NOMO-1 treated with DMSO at 0.1 percent for 48 hours (cell line): ENCODE measurements around the gene CSRNP3.
"Not testable (repeated sequence)": the region's sequence is repeated elsewhere in the genome, so short reads cannot be mapped to it uniquely, and the experiment has no call there.

Source experiments
- DNase-seq: peaks from one replicate; lab custom pipeline; 2025; ENCODE audit not compliant: unreplicated experiment; lab: John Stamatoyannopoulos, UW

CSRNP3 gene

DNA sequence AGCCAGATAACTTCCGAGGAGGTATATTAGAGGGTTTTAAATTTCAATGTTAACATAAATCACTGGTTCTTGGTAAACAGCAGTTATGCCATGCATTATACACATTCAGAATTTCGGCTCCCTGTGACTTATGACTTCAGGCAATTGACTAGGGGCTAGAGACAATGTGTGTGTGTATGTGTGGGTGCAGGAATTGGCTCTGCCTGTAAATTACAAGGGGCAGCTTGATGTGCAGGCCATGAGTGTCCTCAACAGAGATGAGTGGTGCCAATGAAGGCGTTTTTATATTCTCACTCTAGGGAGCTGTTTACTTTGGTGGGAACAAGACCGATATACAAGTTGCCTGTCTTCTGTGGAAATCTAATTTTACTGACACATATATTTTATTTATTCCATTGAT, 161.6 kb downstream of the CSRNP3 start:
- no peak for DNase-seq

DNA sequence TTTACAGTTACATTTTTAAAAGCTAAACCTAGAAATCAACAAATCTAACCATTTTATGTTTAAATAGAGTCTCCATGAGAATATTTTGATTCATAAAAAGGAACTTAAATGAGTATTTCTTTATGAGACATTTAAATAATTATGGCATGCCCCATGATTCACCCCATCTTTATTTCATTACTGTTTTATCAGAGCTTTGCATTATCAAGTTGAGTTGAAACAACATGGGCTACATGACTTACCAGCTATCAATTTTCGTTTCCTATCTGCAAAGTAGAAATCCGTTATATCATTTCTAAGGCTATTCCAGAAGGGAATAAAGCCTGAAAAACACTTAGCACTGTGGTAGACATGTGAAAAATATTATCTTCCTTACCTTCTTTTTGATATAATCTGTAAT, 163.1 kb downstream of the CSRNP3 start:
- no peak for DNase-seq

DNA sequence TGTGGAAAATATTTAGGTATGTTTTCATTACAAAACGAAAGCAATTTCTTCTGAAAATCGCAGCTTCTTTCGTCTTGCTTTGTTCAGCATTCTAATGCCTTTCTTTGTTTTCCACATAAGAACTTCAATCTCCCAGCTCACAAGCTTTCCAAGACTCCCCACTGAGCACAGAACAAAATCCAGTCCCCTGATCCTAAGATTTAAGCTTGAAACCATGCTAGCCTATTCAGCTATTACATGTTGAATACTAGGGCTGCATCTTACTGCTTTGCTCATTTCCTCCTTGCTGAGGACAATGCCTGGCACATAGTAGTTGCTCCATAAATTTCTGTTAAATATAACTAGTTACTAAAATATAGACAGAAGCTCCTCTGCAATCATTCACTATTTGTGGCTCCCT, 163.9 kb downstream of the CSRNP3 start:
- DNase-seq, result no peak

DNA sequence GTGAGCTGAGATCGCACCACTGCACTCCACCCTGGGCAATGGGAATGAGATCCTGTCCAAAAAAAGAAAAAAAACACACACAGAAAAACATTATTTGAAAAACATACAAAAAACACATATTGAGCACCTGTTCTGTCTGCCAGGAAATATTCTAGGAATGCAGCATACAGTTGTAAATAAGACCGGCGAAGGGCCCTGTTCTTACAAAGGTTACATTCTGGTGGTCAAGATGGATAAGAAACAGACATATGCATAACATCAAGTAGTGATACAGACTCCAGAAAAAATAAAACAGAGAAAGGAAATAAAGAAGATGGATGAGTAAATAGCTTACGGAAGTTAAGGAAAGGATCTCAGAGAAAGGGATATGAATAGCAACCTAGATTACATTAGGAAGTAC, 164.8 kb downstream of the CSRNP3 start:
- no peak for DNase-seq

DNA sequence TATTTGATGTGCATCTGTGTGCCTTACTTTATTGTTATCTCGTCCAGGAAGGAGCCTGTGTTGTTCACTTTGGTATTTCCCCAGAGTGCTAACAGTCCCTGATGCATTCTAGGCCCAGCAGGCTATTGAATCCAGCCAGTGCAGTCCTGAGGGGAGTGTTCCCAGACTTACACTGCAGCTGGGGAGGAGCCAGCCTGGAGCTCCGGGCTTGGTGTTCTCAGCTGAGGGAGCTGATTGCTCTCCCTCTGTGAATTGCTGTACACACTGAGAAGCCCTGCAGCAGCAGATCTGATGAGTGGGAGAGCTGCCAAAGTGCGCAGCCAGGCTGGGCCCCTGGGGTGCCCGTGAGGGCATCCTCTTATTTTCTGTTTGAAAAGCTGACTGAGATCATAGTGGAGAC, 165.4 kb downstream of the CSRNP3 start:
- no peak for DNase-seq

DNA sequence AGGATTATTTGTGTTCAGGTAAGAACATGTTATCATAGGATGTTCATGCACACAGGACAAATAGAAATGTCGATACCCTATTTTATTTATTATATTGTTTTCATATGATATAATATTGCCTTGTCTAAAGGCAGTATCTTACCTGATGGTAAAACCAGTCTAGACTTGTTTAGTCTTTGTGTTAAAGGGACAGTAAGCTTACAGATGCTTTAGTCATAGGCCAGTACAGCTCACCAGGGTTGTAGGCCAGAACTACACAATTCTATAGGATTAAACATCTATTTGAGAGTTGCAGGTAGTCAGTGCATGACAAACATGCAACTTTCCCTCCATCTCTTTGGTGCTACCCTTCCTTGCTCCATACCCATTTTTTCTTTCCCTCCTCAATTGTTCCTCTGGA, 166.0 kb downstream of the CSRNP3 start:
- no peak for DNase-seq

DNA sequence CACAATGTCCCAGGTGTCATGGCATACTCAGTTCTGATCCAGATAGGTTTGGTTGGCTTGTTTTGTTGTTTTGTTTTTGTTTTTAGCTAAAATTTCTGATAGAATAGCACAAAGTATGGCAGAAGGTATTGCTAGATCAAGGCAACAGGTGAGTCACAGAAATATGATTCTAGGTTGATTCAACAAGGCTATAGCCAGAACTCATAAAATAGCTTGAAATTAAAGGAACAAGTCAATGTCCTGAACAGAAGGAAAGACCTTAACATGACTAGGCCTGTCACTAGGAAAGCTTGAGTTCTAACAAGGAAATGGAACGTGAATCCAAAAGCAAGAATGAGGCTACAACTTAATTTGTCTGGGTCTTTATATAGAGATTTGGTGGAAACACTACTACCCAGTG, 167.5 kb downstream of the CSRNP3 start:
- no peak for DNase-seq

DNA sequence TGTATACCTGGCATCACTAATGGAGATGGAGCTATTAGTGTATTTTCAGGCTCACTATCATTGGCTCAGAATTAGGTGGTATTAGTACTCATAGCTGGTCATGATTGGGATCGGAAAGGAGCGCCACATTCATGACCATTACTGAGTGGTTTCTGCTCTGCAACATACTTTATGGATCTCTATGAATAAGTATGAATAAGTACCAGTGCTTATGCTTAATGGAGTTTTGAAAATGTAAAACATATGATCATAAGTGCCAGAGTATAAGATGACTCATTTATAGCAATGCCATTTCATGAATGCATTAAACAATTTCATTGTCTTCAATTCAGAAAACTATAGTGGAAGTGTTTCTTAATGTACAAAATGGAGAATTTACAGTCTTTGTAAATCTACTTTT, 167.9 kb downstream of the CSRNP3 start:
- no peak for DNase-seq

DNA sequence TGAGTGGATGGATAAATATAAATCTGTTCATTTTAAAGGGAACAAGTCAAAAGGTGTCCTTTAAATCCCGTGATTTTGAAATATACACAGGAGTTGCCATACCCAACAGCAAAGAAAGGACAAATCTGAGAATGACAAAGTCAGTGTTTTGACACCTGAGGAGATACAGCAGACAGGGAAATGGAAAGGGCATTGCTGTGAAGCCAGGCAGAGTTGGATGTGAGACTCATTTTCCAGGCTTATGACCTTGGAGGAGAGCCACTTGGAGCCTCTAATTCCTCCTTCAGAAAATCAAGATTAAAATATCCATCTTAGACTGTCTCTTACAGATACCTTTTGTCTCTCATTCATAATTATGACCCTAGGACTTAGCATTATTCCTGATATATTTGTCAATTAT, 170.0 kb downstream of the CSRNP3 start:
- no peak for DNase-seq

DNA sequence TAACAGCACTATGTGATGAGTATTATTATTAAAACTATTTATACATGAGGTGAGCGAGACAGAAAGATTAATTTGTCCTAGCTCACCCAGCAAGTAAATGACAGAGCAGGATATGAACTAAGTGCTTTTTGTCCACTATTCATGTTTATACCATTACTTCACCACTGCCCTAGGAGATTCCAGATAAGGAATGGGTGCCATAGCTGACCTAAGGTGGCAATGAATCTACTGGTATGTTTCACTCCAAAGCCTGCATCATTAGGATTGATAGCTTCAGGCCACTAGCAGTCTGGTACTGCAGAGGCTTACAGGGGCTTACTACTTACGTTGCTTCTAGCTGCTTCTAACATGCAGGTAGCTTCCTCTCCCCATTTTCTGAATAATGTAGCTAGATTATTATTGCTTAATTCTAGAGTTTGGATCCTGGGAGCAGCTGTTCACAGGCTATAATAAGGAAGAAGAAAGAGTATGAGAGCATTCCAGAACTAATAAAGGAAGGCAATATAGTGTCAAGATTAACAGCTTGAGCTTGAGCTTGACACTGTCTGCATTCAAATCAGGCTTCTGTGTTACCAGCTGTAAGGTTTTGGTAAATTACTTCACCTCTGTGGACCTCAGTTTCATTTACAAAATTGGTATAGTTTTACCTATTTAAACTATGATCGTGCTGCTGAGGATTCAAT, 170.9 kb downstream of the CSRNP3 start:
- DNase-seq, result no peak

DNA sequence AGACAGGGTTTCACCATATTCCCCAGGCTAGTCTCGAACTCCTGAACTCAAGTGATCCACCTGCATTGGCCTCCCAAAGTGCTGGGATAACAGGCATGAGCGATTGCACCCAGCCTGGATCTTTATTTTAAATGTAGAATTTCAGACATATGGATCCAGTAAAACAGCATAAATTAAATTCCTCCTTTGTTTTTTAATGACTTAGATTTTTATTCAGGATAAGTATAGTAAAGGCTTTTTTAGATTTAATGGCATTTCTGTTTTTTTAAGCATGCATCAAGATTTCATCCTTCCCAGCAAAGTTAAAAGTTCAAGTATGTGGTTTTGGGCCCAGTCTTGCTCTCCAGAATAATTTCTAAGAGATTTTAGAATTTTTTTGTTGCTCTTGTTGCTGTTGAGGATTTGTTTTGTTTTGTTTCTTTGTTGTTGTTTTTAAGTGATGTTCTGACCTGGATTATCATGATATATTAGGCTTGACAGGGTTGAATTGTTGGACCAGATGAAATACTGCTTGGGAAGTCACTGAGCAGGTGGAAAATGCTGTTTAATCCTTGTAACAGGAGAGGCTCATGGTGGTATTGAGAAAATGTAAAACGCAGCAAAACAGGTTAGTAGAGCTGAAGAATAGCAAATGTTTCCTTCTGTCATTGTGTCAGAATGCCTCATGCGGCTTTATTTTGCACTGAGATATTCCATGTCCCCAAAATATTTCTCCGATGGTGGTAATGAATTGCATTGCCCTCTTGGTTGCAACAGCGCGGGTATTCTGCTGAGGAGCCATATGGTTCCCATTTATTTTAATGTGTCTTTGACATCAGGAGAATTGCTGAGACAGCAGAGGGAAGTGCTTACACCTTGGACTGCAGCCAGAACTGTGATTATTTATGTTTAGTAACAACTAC, 176.7 kb downstream of the CSRNP3 start:
- DNase-seq, result no peak

DNA sequence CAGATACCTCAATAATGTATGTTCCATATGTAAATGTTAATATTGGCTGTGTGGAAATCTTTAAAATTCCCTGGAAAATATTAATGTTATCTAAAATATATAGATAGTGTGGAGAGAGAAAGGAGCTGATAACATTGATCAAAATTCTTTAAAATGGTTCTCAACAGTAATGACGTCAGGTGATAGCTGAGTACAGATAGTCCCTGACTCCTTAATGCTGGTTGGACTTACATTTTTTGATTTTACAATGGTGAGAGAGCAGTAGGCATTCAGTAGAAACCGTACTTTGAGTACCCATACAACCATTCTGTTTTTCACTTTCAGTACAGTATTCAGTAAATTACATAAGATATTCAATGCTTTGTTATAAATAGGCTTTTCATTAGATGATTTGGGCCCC, 177.9 kb downstream of the CSRNP3 start:
- DNase-seq, result no peak

DNA sequence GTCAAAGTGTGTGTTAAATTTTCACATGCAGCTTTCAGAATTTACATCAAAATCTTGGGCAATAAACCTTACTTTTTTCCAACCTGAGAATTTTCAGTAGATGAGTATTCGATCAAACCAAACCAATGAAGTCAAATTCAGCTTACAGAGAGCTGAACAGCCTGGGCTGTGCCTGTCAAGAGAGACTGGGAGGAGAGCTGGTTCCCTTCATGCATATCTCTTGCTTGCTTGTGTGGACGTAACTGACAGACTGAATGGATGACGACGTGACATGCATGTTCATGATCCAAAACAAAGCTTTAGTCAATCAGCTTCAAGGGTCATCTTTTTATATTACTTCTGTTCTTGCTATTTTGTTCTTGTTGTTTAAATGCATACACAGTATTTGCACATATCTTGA, 179.3 kb downstream of the CSRNP3 start:
- DNase-seq, result no peak

DNA sequence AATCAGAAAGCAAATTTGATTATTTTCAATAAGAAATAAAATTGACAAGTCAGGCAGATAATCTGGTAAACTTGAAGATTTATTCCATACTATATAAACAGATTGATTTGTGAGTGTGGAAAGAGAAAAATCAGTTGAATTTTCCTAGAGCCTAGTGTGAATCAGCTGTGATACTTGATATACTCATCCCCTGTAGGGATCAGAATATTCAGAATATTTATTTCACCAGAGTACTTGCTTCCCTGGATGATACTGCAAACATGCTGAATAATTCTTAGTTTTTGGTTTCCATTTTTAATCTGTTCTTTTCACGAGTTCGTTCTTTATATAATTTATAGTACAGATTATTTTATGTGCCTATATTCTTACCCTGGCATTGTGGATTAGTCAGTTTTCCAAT, 181.7 kb downstream of the CSRNP3 start:
- no peak for DNase-seq

DNA sequence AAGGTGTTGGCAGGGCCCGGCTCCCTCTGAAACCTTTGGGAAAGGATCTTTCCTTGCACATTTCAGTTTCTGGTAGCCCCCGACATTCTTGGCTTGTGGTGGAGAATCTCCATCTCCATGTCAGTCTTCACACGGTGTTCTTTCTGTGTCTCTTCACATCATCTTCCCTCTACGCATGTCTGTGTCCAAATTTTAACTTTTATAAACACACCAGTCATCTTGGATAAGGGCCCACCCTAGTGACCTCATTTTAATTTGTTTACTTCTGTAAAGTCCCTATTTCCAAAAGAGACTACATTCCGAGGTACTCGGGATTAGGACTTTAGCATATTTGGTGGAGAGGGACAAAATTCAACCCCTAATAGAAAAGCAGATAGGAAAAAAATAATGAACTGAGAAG, 186.2 kb downstream of the CSRNP3 start:
- no peak for DNase-seq

DNA sequence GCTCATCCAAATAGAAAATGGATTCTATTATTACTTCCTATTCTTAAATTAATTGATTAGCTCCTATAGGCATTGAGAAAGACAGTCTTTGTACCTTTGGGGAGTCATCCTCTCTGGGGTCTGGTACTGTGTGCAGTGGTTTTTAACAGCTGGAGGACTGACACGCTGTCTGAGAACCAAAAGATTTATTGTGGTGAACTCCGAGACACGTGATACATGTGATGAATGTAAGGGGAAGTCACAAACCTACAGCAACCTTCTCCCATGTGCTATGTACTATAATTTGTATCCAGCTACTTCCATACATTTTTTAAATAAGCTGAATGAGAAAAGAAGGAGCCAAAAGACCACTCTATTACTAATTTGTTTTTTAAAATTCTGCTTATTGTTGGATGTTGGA, 190.9 kb downstream of the CSRNP3 start:
- no peak for DNase-seq

DNA sequence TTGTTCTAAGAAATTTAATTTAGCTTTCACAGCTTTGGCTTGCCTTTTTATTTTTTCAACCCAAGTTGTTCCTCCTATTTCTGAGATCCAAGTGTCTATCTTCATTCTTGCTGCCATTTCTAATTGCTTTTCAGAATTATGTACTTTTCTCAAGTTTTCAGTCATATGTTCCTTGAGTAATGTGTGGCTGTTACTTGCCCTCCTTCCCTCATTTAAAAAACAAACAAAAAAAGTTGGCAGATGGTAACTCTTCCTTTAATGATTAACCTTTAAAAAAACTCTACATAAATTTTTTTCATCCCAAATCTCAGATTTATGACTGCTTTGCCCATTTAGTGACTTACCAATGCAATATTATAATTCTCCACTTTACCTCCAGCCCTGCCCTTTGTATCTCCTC, 193.2 kb downstream of the CSRNP3 start:
- no peak for DNase-seq

DNA sequence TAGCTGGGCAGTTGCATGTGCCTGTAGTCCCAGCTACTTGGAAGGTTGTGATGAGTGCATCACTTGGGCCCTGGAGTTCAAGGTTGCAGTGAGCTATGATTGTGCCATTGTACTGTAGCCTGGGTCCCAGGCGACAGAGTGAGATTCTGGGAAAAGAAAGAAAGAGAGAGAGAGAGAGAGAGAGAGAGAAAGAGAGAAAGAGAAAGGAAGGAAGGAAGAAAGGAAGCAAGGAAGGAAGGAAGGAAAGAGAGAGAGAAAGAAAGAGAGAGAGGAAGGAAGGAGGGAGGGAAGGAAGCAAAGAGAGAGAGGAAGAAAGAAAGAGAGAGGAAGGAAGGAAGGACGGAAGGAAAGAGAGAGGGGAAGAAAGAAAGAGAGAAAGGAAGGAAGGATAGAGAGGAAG, 196.1 kb downstream of the CSRNP3 start:
- DNase-seq, result no peak

DNA sequence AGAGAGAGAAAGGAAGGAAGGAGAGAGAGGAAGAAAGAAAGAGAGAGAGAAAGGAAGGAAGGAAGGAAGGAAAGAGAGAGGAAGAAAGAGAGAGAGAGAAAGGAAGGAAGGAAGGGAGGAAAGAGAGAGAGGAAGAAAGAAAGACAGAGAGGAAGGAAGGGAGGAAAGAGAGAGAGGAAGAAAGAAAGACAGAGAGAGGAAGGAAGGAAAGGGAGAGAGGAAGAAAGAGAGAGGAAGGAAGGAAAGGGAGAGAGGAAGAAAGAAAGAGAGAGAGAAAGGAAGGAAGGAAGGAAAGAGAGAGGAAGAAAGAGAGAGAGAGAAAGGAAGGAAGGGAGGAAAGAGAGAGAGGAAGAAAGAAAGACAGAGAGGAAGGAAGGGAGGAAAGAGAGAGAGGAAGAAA, 196.6 kb downstream of the CSRNP3 start:
- DNase-seq, result not testable (repeated sequence)

DNA sequence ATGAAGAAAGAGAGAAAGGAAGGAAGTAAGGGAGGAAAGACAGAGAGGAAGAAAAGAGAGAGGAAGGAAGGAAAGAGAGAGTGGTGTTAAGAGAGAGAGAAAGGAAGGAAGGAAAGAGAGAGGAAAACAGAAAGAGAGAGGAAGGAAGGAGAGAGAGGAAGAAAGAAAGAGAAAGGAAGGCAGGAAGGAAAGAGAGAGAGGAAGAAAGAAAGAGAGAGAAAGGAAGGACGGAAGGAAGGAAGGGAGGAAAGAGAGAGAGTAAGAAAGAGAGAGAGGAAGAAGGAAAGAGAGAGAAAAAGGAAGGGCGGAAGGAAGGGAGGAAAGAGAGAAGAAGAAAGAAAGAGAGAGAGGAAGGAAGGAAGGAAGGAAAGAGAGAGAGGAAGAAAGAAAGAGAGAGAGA, 197.1 kb downstream of the CSRNP3 start:
- DNase-seq, result no peak

DNA sequence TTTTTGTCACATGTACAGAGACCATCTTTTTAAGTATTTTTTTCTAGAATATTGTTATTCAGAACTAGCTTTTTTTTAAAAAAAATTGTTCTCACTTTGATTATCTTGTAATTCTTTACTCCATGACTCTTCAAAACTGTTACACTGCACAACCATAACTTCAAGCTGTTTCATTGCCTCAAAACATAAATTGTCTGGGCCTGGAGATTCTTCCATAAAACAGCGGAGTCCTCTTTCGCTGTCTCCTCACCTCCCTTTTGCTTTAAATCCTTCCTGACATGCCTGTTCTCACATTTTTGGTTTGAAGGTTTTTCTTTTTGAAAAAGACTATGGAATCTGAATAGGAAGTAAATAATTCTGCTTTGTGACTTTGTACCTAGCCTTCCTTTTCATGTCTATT, 197.9 kb downstream of the CSRNP3 start:
- no peak for DNase-seq

DNA sequence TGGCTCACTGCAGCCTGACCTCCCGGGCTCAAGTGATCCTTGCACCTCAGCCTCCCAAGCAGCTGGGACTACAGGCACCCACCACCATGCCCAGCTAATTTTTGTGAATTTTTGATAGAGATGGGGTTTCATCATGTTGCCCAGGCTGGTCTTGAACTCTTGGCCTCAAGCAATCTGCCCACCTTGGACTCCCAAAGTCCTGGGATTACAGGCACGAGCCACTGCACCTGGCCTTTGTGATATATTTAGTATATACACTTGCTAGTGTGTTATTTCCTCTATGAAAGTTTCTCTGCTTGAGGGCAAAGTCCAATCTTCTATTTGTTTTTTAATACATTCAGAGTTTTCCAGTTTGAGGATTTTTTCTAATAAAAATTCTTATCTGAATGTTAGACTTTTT, 205.3 kb downstream of the CSRNP3 start:
- no peak for DNase-seq

DNA sequence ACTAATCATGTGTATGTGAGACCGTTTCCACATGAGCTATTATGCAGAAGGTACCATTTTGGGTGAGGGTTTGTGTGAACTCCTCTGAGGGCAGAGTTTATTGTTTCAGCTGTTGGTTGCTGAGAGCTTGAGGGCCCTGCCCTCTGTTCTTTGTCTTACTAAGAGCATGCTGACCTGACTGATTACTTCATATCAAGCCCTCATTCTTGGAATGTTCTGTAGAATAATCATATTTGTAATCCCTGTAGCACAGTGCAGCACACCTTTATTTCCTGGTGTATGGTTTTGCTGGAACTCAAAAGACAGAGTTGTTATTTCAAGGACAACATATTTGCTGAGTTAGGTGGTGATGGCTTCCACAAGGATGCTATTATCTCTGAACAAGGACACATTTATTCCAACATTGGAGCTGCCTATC, 206.1 kb downstream of the CSRNP3 start:
- no peak for DNase-seq
